Measurements from ENCODE around the gene NTRK3.

DNA sequence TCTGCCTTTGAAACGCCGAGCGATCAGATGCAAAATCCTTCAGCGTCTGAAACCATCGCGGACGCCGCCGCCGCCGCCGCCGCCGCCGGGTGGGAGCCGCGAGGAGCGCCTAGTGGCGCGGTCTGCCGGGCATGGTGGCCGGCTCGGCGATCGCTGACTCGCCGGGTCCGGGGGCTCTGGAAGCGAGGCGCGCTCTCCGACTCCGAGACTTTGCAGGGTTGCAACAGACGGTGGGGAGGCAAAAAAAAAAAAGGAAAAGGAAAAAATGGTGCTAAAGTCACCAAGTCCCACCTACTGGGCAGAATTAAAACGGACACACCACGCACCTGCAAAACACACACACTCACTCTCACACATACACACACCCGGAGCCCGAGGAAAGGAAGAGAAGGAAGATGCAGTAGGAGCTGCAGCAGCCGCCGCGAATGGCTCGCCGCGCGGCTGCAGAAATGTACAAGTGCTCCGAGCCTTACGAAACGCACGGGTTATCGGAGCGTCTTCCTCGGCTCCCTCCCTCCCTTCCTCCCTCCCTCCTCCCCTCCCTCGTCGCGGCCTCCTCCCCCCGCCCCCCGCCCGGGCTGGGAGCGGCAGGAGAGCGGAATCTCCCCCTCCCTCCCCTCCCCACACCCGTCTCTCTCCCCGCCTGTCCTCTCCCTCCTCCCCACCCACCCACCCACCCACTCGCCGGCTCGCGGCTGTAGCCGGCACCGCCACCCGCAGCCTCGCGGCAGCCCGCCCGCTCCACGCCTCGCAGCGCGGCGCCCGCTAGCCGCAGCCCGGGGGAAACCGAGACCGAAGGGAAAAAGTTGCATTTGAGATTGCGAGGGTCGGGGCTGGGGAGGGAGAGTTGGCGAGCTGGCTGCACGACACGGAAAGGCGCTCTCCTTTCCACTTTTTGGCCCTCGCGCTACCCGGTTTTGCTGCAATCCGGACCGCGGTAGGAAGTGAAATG is at the start of gene NTRK3:
- TF ChIP-seq, protein P1, sequence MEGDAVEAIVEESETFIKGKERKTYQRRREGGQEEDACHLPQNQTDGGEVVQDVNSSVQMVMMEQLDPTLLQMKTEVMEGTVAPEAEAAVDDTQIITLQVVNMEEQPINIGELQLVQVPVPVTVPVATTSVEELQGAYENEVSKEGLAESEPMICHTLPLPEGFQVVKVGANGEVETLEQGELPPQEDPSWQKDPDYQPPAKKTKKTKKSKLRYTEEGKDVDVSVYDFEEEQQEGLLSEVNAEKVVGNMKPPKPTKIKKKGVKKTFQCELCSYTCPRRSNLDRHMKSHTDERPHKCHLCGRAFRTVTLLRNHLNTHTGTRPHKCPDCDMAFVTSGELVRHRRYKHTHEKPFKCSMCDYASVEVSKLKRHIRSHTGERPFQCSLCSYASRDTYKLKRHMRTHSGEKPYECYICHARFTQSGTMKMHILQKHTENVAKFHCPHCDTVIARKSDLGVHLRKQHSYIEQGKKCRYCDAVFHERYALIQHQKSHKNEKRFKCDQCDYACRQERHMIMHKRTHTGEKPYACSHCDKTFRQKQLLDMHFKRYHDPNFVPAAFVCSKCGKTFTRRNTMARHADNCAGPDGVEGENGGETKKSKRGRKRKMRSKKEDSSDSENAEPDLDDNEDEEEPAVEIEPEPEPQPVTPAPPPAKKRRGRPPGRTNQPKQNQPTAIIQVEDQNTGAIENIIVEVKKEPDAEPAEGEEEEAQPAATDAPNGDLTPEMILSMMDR (IDR thresholded peaks at IDR 0.05; ENCODE audit: low read depth, low read length, poor library complexity, severe bottlenecking): no peak
- peak; percentile 35; the same call in 1 of the 2 replicates for TF ChIP-seq EZH2phosphoT487 (IDR thresholded peaks at IDR 0.05; ENCODE audit: borderline replicate concordance, low read length)
